Adrenal gland (tissue), 12 donors: Measurements from ENCODE around the gene UTP11. TPM values are rescaled to one million over a fixed set of nuclear protein-coding genes. Genes with fewer than 3 reads are reported as not detected.

Experiments
- DNase-seq, 7 donors: peaks; one replicate each; pipeline ENCODE4 v3.0.0-alpha.2; 2019 to 2020
- H3K27ac ChIP-seq, 5 donors: fragments of 200-600 bp; sonication (generic) in 4 of 5; 1 replicate in 3 of 5; 2 replicates in 2 of 5; pipeline versions ENCODE4 v1.5.1 to v1.8.0; 2016 to 2020; ENCODE audit warnings: mild to moderate bottlenecking in 1 of 5
- H3K27me3 ChIP-seq: fragments of 200-600 bp; 2 replicates; pipeline ENCODE4 v1.8.0; 2021
- H3K36me3 ChIP-seq, 2 donors: fragments of 200-600 bp; replicated peaks in 1 of 2; 1 replicate in 1 of 2; 2 replicates in 1 of 2; pipeline versions ENCODE4 v1.5.1 to v1.8.0; 2018 to 2022
- H3K4me1 ChIP-seq, 2 donors: fragments of 200-600 bp; replicated peaks in 1 of 2; 1 replicate in 1 of 2; 2 replicates in 1 of 2; pipeline versions ENCODE4 v1.5.1 to v1.8.0; 2018 to 2021
- H3K4me3 ChIP-seq, 4 donors: fragments of 200-600 bp; sonication (generic) in 3 of 4; one replicate each; pipeline ENCODE4 v1.5.1; 2016 to 2018
- H3K9me3 ChIP-seq, 3 donors: fragments of 200-600 bp; sonication (generic) in 1 of 3; replicated peaks in 1 of 3; 1 replicate in 2 of 3; 2 replicates in 1 of 3; pipeline versions ENCODE4 v1.5.1 to v1.8.0; 2016 to 2021
- POLR2A ChIP-seq, 2 donors: fragments of 450-650 bp; IDR thresholded peaks; one replicate each; pipeline ENCODE4 v1.6.1; 2017; ENCODE audit warnings: antibody characterized with exemption in 2 of 2, mild to moderate bottlenecking in 2 of 2, moderate library complexity in 1 of 2
- WGBS, 4 donors: extraction: QIAGEN DNeasy Blood & Tissue Kit in 2 of 4; methylation state at CpG; one replicate each; pipeline versions ENCODE4 v1.1.5 to v1.1.7; 2013 to 2017; 5-methylcytosine and 5-hydroxymethylcytosine counted together
- intact Hi-C, 2 donors: fragments of 100-400 bp; cut with DNase I; formaldehyde crosslinking; loops; one replicate each; pipeline versions ENCODE4 v1.14.1 to v1.15.0; 2022 to 2023
- polyA plus RNA-seq, 3 donors: library from polyadenylated mRNA; stranded (reverse); fragments of 200-250 nt in 2 of 3; fragments of 350-450 nt in 1 of 3; fragmentation: Illumina TruSeq in 1 of 3; extraction: RNeasy Lipid Tissue Mini Kit (QIAGEN cat#74804) in 1 of 3; gene quantifications; one replicate each; pipeline ENCODE4 v1.2.3, GENCODE V29; 2013 to 2014
- total RNA-seq, 9 donors: library from RNA; depleted of rRNA in 4 of 9; stranded (reverse); fragments of >200 nt in 4 of 9; fragments of 120-200 nt in 1 of 9; fragmentation: NEBNext Ultra II Directional in 1 of 9; extraction: Animal tissue kit (Norgen Biotek cat#: 25700) in 1 of 9; gene quantifications; one replicate each; pipeline versions ENCODE4 v1.1.0 to v1.2.4, GENCODE V29; 2013 to 2023
- TF ChIP-seq, protein P1 (sequence below), 6 experiments: fragments of 450-650 bp in 4 of 6; fragments of 200-600 bp in 2 of 6; sonication (generic) in 1 of 6; IDR thresholded peaks; 1 replicate in 5 of 6; 2 replicates in 1 of 6; pipeline versions ENCODE4 v1.5.1 to v1.8.0; 2016 to 2021; ENCODE audit warnings: antibody characterized with exemption in 6 of 6, mild to moderate bottlenecking in 2 of 6, moderate library complexity in 1 of 6
- donor health status: healthy with polysubstance abuse.
- donor health status: Bipolar disorder and iron deficiency.
- donor health status: DM: yes; HTN: yes; CAD: no.
- donor health status: DM: no; HTN: no; CAD: no.
- donor health status: DM: no; HTN: no; CAD: no.
- donor health status: DM: yes; HTN: yes; CAD: no.

Gene UTP11
- total and polyA plus RNA-seq, 12 donors: 16.0 to 133 (median 37.4) TPM

DNA sequence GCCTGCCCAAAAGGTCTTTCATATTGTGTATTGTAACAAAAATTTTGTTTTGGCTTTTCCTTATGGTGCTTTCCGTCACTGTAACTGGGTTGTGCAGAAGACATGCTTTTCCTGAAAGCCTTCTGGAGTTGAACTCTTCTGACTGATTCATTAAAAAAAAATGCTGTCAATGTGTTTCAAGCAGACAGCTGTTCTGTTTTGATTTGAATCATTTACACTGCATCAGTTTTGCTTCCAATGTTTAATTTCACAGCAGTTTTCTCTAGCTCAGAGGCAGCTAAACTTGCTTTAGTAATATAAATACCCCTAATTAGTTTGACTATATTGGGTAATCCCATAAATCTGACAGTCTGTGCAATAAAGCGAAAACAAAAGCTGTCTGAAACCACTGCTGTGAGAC, 7.9 kb downstream of the UTP11 start:
- Histone ChIP-seq H3K4me3 (no peak overlapping the region), H3K36me3 (peaks cover 0 to 88% of the 10 kb centered on the region in 2 donors), H3K27me3 (no peaks in the 10 kb centered on the region), H3K9me3 (no peaks in the 10 kb centered on the region), H3K4me1 (peaks cover 12 to 22% of the 10 kb centered on the region in 2 donors), H3K27ac (no peak overlapping the region)
- intact Hi-C loops: loop anchor here (5.0 to 10.0 kb wide), 3 partner anchors 33 to 814 kb away; no protein-coding TSS in a partner anchor
- no peak for DNase-seq
- TF ChIP-seq POLR2A (IDR thresholded peaks at IDR 0.05): no peak
- TF ChIP-seq, protein P1, sequence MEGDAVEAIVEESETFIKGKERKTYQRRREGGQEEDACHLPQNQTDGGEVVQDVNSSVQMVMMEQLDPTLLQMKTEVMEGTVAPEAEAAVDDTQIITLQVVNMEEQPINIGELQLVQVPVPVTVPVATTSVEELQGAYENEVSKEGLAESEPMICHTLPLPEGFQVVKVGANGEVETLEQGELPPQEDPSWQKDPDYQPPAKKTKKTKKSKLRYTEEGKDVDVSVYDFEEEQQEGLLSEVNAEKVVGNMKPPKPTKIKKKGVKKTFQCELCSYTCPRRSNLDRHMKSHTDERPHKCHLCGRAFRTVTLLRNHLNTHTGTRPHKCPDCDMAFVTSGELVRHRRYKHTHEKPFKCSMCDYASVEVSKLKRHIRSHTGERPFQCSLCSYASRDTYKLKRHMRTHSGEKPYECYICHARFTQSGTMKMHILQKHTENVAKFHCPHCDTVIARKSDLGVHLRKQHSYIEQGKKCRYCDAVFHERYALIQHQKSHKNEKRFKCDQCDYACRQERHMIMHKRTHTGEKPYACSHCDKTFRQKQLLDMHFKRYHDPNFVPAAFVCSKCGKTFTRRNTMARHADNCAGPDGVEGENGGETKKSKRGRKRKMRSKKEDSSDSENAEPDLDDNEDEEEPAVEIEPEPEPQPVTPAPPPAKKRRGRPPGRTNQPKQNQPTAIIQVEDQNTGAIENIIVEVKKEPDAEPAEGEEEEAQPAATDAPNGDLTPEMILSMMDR (IDR thresholded peaks at IDR 0.05): no peak
- 86 to 96% (median 89%) methylated on average over 2 of the region's 2 CpGs for WGBS, 4 donors

DNA sequence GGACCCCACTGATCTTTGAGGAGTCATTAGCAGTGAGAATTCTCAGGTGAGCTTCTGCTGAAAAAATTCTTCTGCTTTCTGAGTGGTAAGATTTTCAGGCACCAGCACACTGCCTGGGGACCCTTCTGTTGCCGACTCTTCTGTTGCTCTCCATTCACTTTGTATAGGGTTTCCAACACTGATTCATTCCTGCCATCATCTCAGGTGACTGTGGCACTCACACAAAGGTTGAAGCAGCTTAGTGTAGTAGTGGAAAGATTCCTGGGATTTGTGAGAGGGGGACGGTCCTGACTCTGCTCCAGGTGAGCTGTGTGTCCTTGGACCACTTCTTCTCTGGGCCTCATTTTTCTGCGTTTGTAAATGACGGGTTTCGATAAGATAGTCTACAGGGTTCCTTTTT, 9.4 kb downstream of the UTP11 start:
- intact Hi-C loops: loop anchor here (5.0 to 10.0 kb wide), 3 partner anchors 35 to 813 kb away; no protein-coding TSS in a partner anchor

DNA sequence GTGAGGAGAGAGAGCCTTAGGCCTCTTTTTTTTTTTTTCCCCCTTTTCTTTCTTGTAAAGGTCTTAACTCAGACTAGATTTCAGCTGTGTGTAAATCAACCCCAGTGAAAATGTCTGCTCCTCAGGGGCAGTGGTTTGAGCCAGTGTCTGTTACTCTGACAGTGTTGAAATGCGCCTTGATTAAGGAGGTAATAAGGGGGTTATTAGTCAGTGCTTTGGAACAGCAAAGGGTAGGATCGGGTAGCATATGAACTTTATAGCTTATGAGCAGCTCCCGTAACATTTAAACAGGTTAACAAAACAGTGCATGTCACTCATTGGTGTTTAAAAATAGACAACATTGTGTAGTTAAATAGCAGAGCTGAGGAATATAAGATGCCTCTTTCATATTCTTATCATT, 10.3 kb downstream of the UTP11 start:
- Histone ChIP-seq H3K4me1 (peaks cover 4 to 10% of the 10 kb centered on the region in 2 donors), H3K36me3 (peaks cover 0 to 82% of the 10 kb centered on the region in 2 donors), H3K4me3 (no peak overlapping the region), H3K27me3 (no peaks in the 10 kb centered on the region), H3K27ac (no peak overlapping the region), H3K9me3 (no peaks in the 10 kb centered on the region)
- 79 to 82% (median 81%) methylated on average over 3 of the region's 3 CpGs for WGBS, 4 donors
- DNase-seq: no peak
- intact Hi-C loops: loop anchor here (5.0 to 10.0 kb wide), 3 partner anchors 36 to 812 kb away; no protein-coding TSS in a partner anchor
- no peak for TF ChIP-seq POLR2A (IDR thresholded peaks at IDR 0.05)
- TF ChIP-seq, protein P1 (IDR thresholded peaks at IDR 0.05): no peak

More for the DNA sequence above, 9.4 kb downstream of the UTP11 start:
- TF ChIP-seq POLR2A (IDR thresholded peaks at IDR 0.05): no peak
- Histone ChIP-seq H3K4me1 (peaks cover 3 to 10% of the 10 kb centered on the region in 2 donors), H3K4me3 (no peak overlapping the region), H3K27me3 (no peaks in the 10 kb centered on the region), H3K27ac (no peak overlapping the region), H3K36me3 (peaks cover 0 to 91% of the 10 kb centered on the region in 2 donors), H3K9me3 (no peaks in the 10 kb centered on the region)
- 84 to 87% (median 86%) methylated on average over 5 of the region's 5 CpGs for WGBS, 4 donors
- no peak for DNase-seq

GRCh38 chr1:38025233-38025632, 12.7 kb downstream of the UTP11 start:
- Histone ChIP-seq H3K4me1 (peaks cover 17 to 22% of the 10 kb centered on the region in 2 donors), H3K9me3 (no peaks in the 10 kb centered on the region), H3K27me3 (no peaks in the 10 kb centered on the region), H3K4me3 (no peak overlapping the region), H3K36me3 (peaks cover 0 to 58% of the 10 kb centered on the region in 2 donors), H3K27ac (no peak overlapping the region)
- TF ChIP-seq POLR2A (IDR thresholded peaks at IDR 0.05): no peak
- TF ChIP-seq, protein P1 (IDR thresholded peaks at IDR 0.05): no peak
- intact Hi-C loops: loop anchor here (5.0 to 10.0 kb wide), 3 partner anchors 560 to 810 kb away; no protein-coding TSS in a partner anchor
- no peak for DNase-seq
- WGBS, 4 donors: 86 to 94% (median 92%) methylated on average over 2 of the region's 2 CpGs

DNA sequence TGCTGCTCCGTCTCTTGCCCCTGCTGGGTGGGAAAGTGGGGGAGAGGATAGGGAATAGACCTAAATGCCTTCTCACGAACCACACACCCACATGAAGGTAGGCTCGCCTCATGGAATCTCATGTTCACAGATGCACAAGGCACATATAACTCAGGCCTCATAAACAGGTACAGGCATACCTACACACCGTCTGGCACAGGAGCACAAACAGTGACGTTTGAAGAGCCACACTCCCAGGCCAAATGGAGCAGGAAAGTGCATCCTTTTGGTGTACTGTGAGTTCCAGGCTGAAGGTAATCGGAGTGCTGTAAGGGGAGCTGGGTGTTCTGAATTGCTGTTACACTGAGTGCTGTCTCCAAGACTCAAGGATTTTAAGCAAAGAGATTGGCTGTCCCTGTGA, 13.1 kb downstream of the UTP11 start:
- Histone ChIP-seq H3K4me3 (no peak overlapping the region), H3K27me3 (no peaks in the 10 kb centered on the region), H3K36me3 (peaks cover 0 to 54% of the 10 kb centered on the region in 2 donors), H3K9me3 (no peaks in the 10 kb centered on the region), H3K4me1 (peaks cover 22 to 26% of the 10 kb centered on the region in 2 donors), H3K27ac (no peak overlapping the region)
- 87 to 92% (median 90%) methylated on average over 5 to 6 of the region's 6 CpGs for WGBS, 4 donors
- no peak for DNase-seq
- intact Hi-C loops: loop anchor here (5.0 to 10.0 kb wide), 3 partner anchors 559 to 809 kb away; no protein-coding TSS in a partner anchor
- TF ChIP-seq, protein P1 (IDR thresholded peaks at IDR 0.05): no peak
- TF ChIP-seq POLR2A (IDR thresholded peaks at IDR 0.05): no peak
